NCI-H2227 (cell line): ENCODE measurements around the gene KCNH1.

Experiments
- DNase-seq: peaks from one replicate; lab custom pipeline; 2025; ENCODE audit not compliant: unreplicated experiment; lab: John Stamatoyannopoulos, UW

KCNH1 gene

DNA sequence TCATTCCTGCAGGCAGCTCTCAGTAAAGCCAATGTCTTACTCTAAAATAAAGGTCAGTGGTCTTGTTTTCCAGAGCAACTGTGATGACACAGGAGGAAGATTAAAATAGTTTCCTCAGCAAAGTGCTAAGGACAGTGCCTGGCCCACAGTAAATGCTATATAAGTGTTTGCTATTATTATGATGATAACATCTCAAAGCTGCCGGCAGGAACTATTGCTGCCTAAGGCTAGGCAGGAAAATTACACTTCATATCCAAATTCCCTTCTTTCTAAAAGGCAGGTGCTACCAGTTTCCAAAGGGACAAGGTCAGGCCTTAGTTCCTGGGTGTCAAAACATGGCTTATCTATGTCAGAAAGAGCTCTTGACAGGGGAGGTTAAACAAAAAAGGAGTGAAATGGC lies 403.9 kb downstream of the KCNH1 start:
- no peak for DNase-seq

DNA sequence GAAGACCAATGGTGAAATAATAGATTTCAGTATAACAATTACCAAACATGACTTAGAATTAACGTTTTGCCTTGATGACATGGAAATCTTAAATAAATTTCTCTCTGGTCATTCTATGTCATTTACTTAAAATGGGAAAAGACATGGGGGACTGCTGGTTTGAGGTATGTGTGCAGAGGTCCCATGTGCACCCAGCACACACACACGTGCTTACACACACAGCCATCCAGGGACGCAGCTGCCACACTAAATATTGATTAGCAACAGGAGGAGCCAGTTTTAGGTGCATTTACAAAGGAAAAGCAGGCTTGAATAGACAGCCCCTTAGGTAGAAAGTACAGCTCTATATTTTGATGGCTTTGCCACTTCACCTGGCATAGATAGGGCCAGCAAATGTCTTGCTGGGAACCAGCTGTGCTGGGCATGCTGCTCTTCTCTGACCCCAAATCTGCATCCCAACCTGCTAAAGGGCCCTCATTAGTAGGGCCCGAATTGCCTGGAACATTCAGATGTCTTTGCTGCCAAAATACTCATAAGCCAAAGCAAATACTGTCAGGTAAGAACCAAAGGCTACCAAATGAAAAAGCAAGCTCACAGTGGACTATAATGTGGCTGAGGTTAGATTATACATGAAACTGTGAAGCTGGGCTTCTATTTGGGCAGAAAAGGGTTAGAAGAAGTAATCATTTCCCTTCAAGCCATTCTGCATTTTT lies 405.4 kb downstream of the KCNH1 start:
- no peak for DNase-seq

DNA sequence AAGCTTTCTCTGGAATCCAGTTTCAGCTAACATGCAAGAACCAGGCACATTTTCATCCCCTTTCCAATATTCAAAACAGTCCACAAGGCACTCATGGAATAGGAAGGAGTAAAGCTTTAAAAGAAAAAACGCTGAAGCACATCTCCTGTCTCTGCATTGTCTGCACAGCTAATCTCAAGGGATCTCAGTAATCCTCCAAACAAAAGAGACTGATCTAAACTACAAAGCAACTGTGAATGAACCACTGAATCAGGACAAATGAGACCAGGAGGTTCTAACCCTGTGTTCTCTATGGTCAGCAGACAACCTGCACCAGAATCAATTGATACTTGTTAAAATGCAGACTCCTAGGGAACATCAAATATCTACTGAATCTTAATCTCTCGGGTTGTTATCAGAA lies 406.2 kb downstream of the KCNH1 start:
- no peak for DNase-seq

DNA sequence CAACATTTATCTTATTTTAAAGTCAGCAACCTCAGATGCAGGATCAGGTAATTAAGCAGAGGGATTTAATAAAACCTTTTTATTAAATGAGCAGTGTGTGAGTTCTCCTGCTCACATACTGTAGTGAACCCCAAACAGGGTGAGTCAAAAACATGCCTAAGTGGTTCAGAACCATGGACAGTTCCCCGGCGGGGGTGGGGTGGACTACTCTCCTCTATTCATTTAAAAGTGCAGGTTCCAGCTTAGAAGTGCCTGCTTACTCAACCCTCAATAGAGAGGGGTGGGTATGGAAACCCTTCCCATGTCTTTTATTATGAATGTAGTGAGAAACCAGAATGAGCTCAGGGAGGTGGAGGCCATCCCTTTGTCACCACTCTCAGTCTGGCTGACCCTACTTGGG lies 407.3 kb downstream of the KCNH1 start:
- DNase-seq = no peak

DNA sequence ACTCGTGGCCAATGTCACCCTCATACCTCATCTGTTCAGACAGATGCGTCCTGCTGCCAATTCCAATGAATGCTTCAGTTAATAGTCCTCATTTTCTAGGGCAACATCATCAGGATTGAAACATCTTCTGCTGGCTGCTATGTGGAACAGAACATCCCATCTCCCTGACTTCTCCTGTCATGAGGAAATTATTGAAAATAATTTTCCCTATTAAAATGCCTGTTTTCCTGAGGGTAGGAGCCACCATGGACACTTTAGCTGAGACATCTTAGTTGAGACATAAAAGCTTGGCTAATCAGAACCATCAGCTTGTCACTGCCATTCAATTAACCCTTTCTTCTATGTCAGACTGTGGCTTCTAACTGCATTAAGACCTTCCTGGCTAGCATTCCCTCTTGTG lies 409.2 kb downstream of the KCNH1 start:
- no peak for DNase-seq

DNA sequence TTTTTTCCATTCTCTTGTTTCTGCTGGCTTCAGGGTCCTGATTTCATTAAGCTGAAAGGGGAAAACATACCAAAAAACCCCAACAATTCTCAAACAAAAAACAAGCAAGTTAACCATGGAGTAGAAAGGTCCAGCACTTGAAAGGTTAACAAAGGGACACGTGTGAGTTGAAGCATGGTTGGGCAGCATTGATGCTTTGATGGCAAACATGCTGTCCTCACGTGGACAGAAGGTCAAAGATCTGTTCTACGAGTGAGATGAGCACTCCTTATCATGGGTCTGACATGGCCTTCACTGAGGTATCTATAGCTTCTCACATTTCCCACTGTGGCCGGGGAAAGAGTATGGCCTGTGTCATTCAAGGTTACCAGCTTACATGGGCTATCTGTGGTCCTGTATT lies 410.3 kb downstream of the KCNH1 start:
- no peak for DNase-seq

DNA sequence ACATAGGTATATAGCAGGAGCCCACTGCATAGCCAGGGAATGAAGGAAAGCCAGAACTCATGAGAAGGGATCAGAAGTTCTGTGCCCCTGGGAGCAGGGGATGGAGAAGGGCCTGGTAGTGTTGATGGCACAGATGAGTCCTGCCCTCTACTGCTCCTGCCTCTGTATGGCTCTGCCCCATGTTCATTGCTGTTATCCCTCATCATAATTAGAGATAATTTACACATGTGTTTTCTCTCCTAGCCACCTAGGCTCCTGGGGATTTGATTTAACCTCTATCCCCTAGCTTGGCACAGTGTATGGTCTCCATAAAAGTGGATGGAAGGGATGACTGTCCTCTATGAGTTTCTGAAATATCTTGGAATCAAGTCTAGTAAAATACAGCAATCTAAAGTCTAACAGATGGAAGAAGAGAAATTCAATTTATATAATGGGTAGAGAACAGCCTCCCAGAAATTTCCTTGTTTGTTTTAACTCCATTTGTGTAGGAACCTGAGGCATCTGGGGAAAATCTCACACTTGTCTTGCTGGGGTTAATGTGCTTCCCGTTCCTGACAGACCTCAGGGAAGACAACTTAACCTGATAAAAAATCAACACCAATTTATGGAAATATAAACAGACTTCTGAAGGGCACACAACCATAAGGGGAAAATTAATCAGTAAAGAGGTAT lies 411.4 kb downstream of the KCNH1 start:
- no peak for DNase-seq

DNA sequence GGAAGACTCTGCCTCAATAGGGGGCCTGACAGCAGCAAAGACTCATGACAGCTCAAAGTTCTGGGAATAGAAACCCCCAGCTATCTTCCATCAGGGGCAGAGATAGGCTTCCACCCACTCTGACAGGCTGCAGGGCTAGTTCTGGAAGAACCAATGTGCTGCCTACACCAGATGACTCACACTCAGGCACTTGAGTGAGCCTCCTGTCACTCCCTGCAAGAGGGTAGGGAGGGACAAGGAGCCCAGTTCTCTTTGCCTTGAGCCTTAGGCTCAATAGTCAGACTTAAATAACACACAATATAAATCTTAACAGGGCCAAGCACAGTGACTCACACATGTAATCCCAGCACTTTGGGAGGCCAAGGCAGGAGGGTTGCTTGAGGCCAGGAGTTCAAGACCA lies 418.9 kb downstream of the KCNH1 start:
- DNase-seq = no peak

DNA sequence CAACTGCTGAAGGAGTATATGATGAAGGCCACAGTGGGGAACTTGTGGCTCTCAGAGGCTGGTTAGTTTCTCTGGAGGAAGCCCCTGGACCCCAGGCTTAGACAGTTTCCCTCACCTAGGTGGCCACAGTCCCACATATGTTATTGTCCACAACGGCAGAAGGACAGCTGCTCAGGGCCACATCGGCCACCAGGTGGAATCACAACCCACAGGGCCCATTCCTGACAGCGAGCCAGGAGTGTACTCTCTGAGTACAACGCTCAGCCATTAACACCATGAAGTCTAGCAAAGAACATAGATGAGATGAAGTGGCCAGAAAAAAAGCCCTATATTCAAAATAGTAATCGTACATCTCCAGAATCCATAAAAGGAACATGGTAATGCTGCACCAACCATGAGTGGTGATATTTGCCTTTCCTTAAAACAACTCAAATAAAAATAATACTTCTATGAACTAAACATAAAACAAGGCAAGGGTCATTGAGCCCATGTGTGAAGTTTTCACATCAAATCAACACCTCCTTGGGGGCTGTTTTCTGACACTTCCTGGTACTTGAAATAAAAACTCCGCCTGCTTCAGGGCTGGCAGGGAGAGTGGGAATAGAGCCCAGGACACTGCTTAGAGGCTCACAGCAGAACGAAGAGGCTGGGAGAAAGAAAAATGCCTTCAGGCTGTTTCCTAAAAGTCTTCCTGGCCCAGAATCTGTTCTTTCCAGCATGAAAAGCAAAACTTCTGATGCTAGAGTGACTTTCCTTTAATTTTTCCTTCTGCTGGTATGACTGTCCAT lies 421.9 kb downstream of the KCNH1 start:
- DNase-seq = no peak

DNA sequence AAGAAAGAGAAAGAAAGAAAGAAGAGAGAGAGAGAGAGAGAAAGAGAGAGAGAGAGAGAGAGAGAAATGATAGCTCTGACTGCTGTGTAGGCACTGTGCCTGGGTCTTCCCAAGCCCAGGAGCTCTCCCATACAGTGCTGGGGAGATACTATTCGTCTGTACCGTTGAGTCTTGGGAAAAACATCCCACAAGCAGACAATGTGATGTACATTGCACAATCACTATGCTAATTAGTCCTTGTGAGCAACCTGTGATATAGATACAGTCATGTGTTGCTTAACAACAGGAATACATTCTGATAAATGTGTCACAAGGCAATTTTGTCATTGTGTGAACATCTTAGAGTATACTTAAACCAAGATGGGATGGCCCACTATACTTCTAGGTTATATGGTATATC lies 424.2 kb downstream of the KCNH1 start:
- DNase-seq = no peak

DNA sequence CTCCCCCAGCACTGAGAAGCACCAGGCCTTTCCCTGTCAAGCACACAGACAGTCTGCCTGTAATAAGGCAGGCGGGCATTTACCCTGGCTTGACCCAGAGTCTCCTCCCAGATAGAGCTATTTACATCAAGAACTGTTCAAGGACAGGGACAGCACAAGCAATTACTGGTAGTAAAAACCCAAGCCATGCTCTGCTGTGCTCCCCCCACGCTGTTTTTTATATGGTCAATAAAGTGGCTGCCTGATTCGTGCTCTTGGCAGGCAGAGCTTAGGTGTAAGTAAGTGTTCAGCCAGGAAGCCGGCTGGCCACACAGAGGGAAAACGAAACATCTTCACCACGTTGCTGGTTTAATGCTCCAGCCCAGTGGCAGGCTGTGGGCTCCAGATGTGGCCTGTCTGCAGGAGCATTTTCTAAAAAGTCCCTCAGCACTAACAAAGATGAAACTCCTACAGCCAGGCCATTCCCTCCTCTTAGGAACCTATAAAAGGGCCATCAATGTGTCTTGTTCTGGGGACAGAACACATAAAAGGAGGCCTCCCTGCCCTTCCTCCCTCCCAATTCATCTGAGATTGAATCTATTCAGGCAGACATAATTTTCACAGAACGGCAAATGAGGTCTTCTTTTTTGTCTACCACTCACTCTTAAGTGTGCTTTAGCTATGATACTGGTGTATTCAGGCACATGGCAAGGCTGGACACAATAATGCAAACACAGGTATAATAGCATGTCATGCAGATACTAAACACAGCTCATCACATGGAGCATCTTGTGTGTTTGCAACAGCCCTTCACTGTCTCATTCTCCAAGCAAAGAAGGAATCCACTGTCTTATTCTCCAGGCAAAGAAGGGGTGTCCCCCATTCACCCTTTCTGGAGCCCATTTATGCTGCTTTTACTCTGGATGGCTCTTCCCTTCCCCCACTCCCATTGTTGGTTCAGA lies 426.4 kb downstream of the KCNH1 start:
- peak; percentile 55 for DNase-seq

DNA sequence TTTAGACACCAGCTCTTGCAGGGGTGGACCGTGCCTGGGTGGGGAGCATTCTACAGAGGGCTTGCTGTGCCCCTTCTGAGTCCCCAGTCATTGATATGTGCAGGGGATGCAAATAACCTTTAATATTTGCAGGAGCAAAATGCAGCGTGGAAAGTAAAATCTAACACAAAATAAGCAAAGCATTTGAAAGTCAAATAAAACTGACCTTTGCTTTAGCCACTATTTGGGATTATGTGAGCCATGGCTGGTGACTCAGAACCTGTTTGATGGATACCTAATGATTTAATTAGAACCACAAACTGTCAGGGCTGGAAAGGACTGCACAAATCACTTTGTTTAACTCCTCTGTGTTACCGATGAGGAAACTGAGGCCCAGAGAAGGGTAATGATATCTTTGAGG lies 427.7 kb downstream of the KCNH1 start:
- no peak for DNase-seq

DNA sequence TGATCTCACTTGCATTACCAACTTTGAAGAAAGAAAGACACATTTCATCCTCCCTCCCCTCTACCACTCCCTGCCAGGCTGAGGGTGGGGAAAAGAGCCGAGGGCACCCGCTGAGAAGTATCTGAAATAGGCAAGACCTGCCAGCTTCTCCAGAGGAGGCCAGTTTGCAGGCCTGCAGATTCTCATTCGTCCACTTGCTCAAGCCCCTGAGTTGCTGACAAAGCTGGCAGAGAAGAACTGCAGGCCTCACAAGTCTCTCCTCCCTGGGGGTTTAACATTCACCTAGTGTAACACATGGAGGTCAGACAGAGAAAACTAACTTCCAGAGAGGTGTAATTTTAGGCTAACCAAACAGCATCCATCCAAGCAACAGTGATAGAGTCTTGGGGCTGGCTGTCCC lies 428.9 kb downstream of the KCNH1 start:
- DNase-seq = no peak

DNA sequence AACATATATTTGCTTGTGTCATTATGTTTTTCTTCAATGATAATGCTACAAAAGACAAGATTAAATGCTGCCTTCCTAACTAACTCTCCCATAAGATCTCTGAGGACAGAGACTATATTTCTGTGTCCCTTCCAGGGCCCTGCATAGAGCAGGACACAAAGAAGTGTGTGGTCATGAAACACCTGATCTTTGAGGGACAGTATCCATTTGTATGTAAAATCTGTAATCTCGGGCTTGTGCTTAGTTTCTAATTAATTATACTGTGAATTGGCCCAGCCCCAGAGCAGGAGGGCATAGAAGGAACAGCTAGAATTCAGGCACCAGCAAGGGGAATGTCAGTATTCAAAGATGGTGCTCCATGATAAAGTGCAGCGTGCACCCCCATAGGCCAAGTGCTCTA lies 430.4 kb downstream of the KCNH1 start:
- DNase-seq = no peak

DNA sequence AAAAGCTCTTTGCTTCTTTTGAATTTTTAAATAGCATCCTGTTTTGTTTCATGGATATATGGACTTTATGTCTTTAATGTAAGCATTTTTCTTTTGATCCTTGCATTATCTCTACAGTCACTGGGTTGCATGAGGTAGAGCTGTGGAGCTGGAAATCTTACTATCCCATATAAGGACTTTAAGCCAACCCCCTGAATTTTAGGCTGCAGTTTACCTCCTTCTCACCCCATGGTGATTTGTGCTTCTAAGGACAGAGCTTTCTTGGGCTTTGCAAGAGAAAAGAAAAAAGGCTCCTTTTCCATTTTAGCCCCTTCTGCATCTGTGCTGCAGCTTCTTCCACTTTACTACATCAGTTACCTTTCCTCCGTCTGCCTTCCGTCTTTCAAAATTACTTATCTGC lies 431.4 kb downstream of the KCNH1 start:
- no peak for DNase-seq

DNA sequence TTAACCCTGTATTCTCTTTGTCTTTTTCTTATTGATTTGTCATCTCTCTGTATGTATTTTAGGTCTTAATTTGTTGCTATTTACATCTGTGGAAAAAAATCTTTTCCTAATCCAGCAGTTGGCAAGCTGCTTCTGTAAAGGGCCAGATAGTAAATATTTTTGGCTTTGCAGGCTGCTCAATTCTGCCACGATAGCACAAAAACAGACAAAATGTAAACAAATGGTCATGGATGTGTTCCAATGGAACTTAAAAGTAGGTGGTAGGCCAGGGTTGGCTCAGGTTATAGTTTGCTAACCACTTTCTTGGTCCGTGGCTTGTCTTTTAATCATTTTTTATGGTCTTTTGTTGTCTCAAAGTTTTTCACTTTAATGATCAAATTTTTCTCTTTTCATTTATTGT lies 433.4 kb downstream of the KCNH1 start:
- no peak for DNase-seq

DNA sequence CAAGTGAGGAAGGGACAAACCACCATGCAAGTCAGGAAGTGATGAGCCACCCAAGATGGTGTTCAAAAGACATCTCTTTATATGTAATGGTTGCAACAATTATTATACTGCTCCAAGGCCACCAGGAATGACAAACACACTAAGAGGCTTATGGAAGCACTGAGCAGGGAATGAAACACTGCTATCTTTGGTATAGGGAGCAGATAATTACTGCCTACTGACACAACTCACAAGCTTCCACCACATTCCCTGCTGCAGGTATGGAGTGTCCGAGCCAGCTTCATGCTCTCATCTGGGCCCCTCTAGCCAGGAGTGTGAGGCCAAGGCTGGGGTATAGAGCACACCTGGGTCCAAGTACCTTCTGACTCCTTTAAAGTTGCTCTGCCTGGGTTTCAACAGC lies 433.9 kb downstream of the KCNH1 start:
- no peak for DNase-seq

DNA sequence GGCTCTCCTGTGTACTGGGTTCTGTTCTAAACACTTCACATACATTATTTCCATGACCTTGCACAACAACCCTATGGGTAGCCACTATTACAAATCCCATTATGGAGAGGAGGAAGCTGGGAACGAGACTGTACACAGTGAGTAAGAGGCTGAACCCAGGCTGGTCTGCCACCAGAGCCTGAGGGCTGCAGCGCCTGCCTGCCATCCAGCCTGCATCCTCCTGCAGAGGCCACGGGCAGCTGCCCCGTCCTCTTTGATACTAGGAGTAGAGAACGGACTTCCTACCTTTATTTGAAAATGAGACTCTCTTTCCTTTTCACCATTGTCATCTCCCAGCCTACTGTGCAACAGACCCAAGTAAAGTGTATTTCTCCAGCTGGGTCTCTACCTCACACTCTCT lies 435.3 kb downstream of the KCNH1 start:
- DNase-seq = peak; percentile 24

DNA sequence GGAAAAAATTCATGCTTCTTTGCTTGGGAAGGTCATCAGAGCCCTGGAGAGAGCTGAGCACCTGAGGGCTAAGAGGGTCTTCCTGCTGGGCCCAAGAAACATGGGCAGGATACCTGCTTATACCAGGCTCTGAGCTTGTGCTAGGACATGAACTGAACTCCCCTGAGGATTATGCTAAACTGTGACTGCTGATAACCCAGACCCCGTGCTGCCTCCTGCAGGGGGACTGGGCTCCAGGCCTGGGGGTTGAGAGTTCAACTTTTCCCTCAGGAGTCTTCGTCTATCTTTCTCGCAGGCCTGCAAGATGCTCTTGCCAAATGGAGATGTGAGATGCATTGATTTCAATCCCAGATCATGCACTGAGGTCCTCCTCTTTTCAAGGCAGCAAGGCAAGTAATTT lies 436.8 kb downstream of the KCNH1 start:
- no peak for DNase-seq

DNA sequence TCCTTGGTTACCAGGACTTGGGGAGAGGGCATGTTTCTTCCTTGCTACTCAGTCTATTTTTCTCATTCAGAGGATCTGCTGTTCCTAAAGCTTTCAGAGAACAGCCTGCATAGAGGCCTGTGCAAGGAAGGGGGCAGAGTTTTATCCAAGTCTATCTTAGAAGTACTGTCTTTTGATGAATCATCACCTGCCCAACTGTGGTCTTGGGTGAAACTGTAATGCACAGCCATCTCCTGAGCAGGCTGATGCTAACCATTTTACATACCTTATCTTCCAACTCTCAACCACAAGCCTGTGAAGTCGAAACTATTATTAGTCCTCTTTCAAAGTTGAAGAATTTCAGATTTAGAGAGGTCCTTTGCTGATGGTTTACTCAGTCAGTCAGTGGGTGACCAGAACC lies 437.2 kb downstream of the KCNH1 start:
- DNase-seq = no peak

DNA sequence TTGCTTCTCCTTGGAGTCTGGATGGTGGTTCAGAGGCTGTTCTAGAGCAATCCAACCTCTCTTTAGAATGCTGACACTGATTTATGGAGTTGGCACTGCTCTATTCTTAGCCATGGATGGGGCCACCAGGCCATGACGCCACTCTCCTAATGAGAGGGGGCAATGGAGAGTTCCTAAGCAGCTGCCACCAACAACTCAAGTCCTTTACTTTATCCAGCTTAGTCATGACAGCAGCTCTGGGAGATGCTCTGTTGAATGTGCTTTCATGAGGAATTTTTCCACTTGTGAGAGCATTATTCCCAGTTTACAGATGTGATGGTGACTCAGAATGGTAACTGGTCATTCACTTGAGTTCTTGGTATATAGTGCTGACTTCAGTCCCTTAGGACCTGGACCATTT lies 438.9 kb downstream of the KCNH1 start:
- DNase-seq = no peak
